Stimulated activated memory B cell treated with anti-CD40 and anti-IgM and Interleukin-4, amounts not matched to agents 10 μg/mL and 1 μg/mL and 100 μg/mL, for 72 hours (primary cell): ENCODE measurements around the gene SH3PXD2A.
"Not testable (repeated sequence)": the region's sequence is repeated elsewhere in the genome, so short reads cannot be mapped to it uniquely, and the experiment has no call there.

Experiments
- ATAC-seq: fragments of 150-1000 bp; cut with Tn5 transposase; 2 replicates; pipeline ENCODE4 v1.10.0; 2021
- H3K27ac Mint-ChIP-seq: one replicate; pipeline ENCODE4 v1.8.0; 2022; ENCODE audit warnings: mild to moderate bottlenecking, mixed read lengths
- H3K27me3 Mint-ChIP-seq: one replicate; pipeline ENCODE4 v1.8.0; 2022; ENCODE audit warnings: mixed read lengths
- H3K36me3 Mint-ChIP-seq: one replicate; pipeline ENCODE4 v1.8.0; 2022; ENCODE audit warnings: mixed read lengths
- H3K4me1 Mint-ChIP-seq: one replicate; pipeline ENCODE4 v1.8.0; 2022; ENCODE audit warnings: mixed read lengths
- H3K4me3 Mint-ChIP-seq: one replicate; pipeline ENCODE4 v1.8.0; 2022; ENCODE audit warnings: mild to moderate bottlenecking, moderate library complexity, mixed read lengths
- H3K9me3 Mint-ChIP-seq: one replicate; pipeline ENCODE4 v1.8.0; 2022; ENCODE audit warnings: mixed read lengths

SH3PXD2A gene

GRCh38 chr10:103638948-103639347, 216.4 kb downstream of the SH3PXD2A start:
- ATAC-seq = no peak
- no peaks in the 10 kb centered on the region for H3K36me3 Mint-ChIP-seq
- H3K9me3 Mint-ChIP-seq = no peaks in the 10 kb centered on the region
- H3K4me1 Mint-ChIP-seq = peaks cover 12% of the 10 kb centered on the region
- H3K4me3 Mint-ChIP-seq = no peak overlapping the region
- H3K27me3 Mint-ChIP-seq = no peaks in the 10 kb centered on the region
- no peak overlapping the region for H3K27ac Mint-ChIP-seq

GRCh38 chr10:103637927-103638557, 217.3 kb downstream of the SH3PXD2A start:
- Mint-ChIP-seq H3K9me3 (no peaks in the 10 kb centered on the region), H3K36me3 (no peaks in the 10 kb centered on the region), H3K27ac (no peak overlapping the region), H3K4me1 (peaks cover 12% of the 10 kb centered on the region), H3K4me3 (no peak overlapping the region), H3K27me3 (no peaks in the 10 kb centered on the region)
- no peak for ATAC-seq

- Mint-ChIP-seq H3K36me3 (no peaks in the 10 kb centered on the region), H3K27me3 (no peaks in the 10 kb centered on the region), H3K4me3 (no peak overlapping the region), H3K9me3 (no peaks in the 10 kb centered on the region), H3K4me1 (peaks cover 12% of the 10 kb centered on the region), H3K27ac (no peak overlapping the region)
- ATAC-seq = no peak
Observed at GRCh38 chr10:103637011-103637410, 218.4 kb downstream of the SH3PXD2A start.

GRCh38 chr10:103636492-103636891, 218.9 kb downstream of the SH3PXD2A start:
- ATAC-seq = no peak
- Mint-ChIP-seq H3K9me3 (no peaks in the 10 kb centered on the region), H3K4me3 (no peak overlapping the region), H3K27ac (no peak overlapping the region), H3K36me3 (no peaks in the 10 kb centered on the region), H3K4me1 (peaks cover 12% of the 10 kb centered on the region), H3K27me3 (no peaks in the 10 kb centered on the region)

- no peak overlapping the region for H3K4me3 Mint-ChIP-seq
- no peaks in the 10 kb centered on the region for H3K27me3 Mint-ChIP-seq
- H3K27ac Mint-ChIP-seq = no peak overlapping the region
- H3K9me3 Mint-ChIP-seq = no peaks in the 10 kb centered on the region
- peaks cover 12% of the 10 kb centered on the region for H3K4me1 Mint-ChIP-seq
- no peak for ATAC-seq
- H3K36me3 Mint-ChIP-seq = no peaks in the 10 kb centered on the region
Observed at GRCh38 chr10:103635580-103635979, 219.8 kb downstream of the SH3PXD2A start.

GRCh38 chr10:103633846-103634245, 221.5 kb downstream of the SH3PXD2A start:
- no peak for ATAC-seq
- peaks cover 10% of the 10 kb centered on the region for H3K4me1 Mint-ChIP-seq
- H3K27me3 Mint-ChIP-seq = no peaks in the 10 kb centered on the region
- H3K4me3 Mint-ChIP-seq = no peak overlapping the region
- H3K27ac Mint-ChIP-seq = no peak overlapping the region
- H3K36me3 Mint-ChIP-seq = no peaks in the 10 kb centered on the region
- H3K9me3 Mint-ChIP-seq = no peaks in the 10 kb centered on the region

- ATAC-seq, H3K4me1 Mint-ChIP-seq, H3K4me3 Mint-ChIP-seq, H3K27me3 Mint-ChIP-seq, H3K36me3 Mint-ChIP-seq, H3K27ac Mint-ChIP-seq, H3K9me3 Mint-ChIP-seq: not testable (repeated sequence)
Observed at GRCh38 chr10:103632871-103633270, 222.5 kb downstream of the SH3PXD2A start.

- Mint-ChIP-seq H3K27me3 (no peaks in the 10 kb centered on the region), H3K27ac (no peak overlapping the region), H3K36me3 (peaks cover 10% of the 10 kb centered on the region), H3K4me1 (peaks cover 6% of the 10 kb centered on the region), H3K4me3 (no peak overlapping the region), H3K9me3 (no peaks in the 10 kb centered on the region)
- no peak for ATAC-seq
Observed at GRCh38 chr10:103632247-103632642, 223.1 kb downstream of the SH3PXD2A start.

GRCh38 chr10:103630156-103630555, 225.2 kb downstream of the SH3PXD2A start:
- no peak for ATAC-seq
- H3K27me3 Mint-ChIP-seq = no peaks in the 10 kb centered on the region
- H3K4me1 Mint-ChIP-seq = peaks cover 6% of the 10 kb centered on the region
- no peaks in the 10 kb centered on the region for H3K9me3 Mint-ChIP-seq
- peaks cover 28% of the 10 kb centered on the region for H3K36me3 Mint-ChIP-seq
- H3K4me3 Mint-ChIP-seq = no peak overlapping the region
- no peak overlapping the region for H3K27ac Mint-ChIP-seq

GRCh38 chr10:103629581-103629980, 225.8 kb downstream of the SH3PXD2A start:
- Mint-ChIP-seq H3K4me1 (peaks cover under 1% of the 10 kb centered on the region), H3K4me3 (no peak overlapping the region), H3K27me3 (no peaks in the 10 kb centered on the region), H3K36me3 (peaks cover 29% of the 10 kb centered on the region), H3K9me3 (no peaks in the 10 kb centered on the region), H3K27ac (no peak overlapping the region)
- no peak for ATAC-seq

GRCh38 chr10:103627893-103628292, 227.5 kb downstream of the SH3PXD2A start:
- Mint-ChIP-seq H3K9me3 (no peaks in the 10 kb centered on the region), H3K36me3 (peaks cover 29% of the 10 kb centered on the region), H3K27me3 (no peaks in the 10 kb centered on the region), H3K27ac (no peak overlapping the region), H3K4me1 (no peaks in the 10 kb centered on the region), H3K4me3 (no peak overlapping the region)
- ATAC-seq = no peak

- Mint-ChIP-seq H3K4me3 (no peak overlapping the region), H3K27me3 (no peaks in the 10 kb centered on the region), H3K4me1 (no peaks in the 10 kb centered on the region), H3K27ac (no peak overlapping the region), H3K9me3 (no peaks in the 10 kb centered on the region), H3K36me3 (peaks cover 32% of the 10 kb centered on the region)
- no peak for ATAC-seq
Observed at GRCh38 chr10:103627111-103627892, 228.1 kb downstream of the SH3PXD2A start.

GRCh38 chr10:103626178-103626577, 229.2 kb downstream of the SH3PXD2A start:
- no peak for ATAC-seq
- Mint-ChIP-seq H3K36me3 (peaks cover 34% of the 10 kb centered on the region), H3K27ac (no peak overlapping the region), H3K27me3 (no peaks in the 10 kb centered on the region), H3K4me3 (no peak overlapping the region), H3K4me1 (no peaks in the 10 kb centered on the region), H3K9me3 (no peaks in the 10 kb centered on the region)

- H3K4me1 Mint-ChIP-seq = no peaks in the 10 kb centered on the region
- H3K36me3 Mint-ChIP-seq = peaks cover 36% of the 10 kb centered on the region
- H3K4me3 Mint-ChIP-seq = no peak overlapping the region
- H3K9me3 Mint-ChIP-seq = no peaks in the 10 kb centered on the region
- no peak overlapping the region for H3K27ac Mint-ChIP-seq
- no peaks in the 10 kb centered on the region for H3K27me3 Mint-ChIP-seq
- no peak for ATAC-seq
Observed at GRCh38 chr10:103622935-103623574, 232.3 kb downstream of the SH3PXD2A start.

- Mint-ChIP-seq H3K36me3 (peaks cover 31% of the 10 kb centered on the region), H3K27me3 (no peaks in the 10 kb centered on the region), H3K4me3 (no peak overlapping the region), H3K4me1 (no peaks in the 10 kb centered on the region), H3K9me3 (no peaks in the 10 kb centered on the region), H3K27ac (no peak overlapping the region)
- no peak for ATAC-seq
Observed at GRCh38 chr10:103622286-103622685, 233.1 kb downstream of the SH3PXD2A start.

- Mint-ChIP-seq H3K27ac (no peak overlapping the region), H3K36me3 (peaks cover 26% of the 10 kb centered on the region), H3K4me1 (no peaks in the 10 kb centered on the region), H3K4me3 (no peak overlapping the region), H3K27me3 (no peaks in the 10 kb centered on the region), H3K9me3 (no peaks in the 10 kb centered on the region)
- no peak for ATAC-seq
Observed at GRCh38 chr10:103621783-103622125, 233.6 kb downstream of the SH3PXD2A start.
